Muscle of arm (tissue), 12 donors: Measurements from ENCODE around the gene ALG12. TPM values are rescaled to one million over a fixed set of nuclear protein-coding genes. Genes with fewer than 3 reads are reported as not detected.

Experiments used
- DNase-seq: peaks from one replicate; pipeline ENCODE4 v3.0.0-alpha.2; 2013
- polyA plus RNA-seq, 12 donors: library from polyadenylated mRNA; unstranded; fragments of 120-200 nt; gene quantifications; one replicate each; pipeline ENCODE4 v1.2.1, GENCODE V29; 2013; ENCODE audit not compliant: insufficient read length in 12 of 12

The ALG12 gene
- polyA plus RNA-seq, 12 donors, result 6.3 to 17.2 (median 12.1) TPM; not detected in 1

- no peak for DNase-seq
Observed at GRCh38 chr22:49914256-49914655, 4.0 kb downstream of the ALG12 start.

GRCh38 chr22:49913446-49913845 lies 4.8 kb downstream of the ALG12 start:
- DNase-seq, result no peak

GRCh38 chr22:49913026-49913425 lies 5.2 kb downstream of the ALG12 start:
- no peak for DNase-seq

GRCh38 chr22:49911881-49912625 lies 6.2 kb downstream of the ALG12 start:
- DNase-seq, result no peak

GRCh38 chr22:49910229-49911155 lies 7.7 kb downstream of the ALG12 start:
- no peak for DNase-seq

GRCh38 chr22:49909476-49910205 lies 8.6 kb downstream of the ALG12 start:
- no peak for DNase-seq

- DNase-seq, result no peak
Observed at GRCh38 chr22:49907807-49908206, 10.4 kb downstream of the ALG12 start.

GRCh38 chr22:49906799-49907290 lies 11.4 kb downstream of the ALG12 start:
- DNase-seq, result no peak

GRCh38 chr22:49906071-49906798 lies 12.0 kb downstream of the ALG12 start:
- no peak for DNase-seq

GRCh38 chr22:49905465-49905864 lies 12.8 kb downstream of the ALG12 start:
- no peak for DNase-seq

GRCh38 chr22:49904040-49904369 lies 14.2 kb downstream of the ALG12 start:
- no peak for DNase-seq

- no peak for DNase-seq
Observed at GRCh38 chr22:49903322-49904039, 14.8 kb downstream of the ALG12 start.

- DNase-seq, result no peak
Observed at GRCh38 chr22:49901457-49901856, 16.8 kb downstream of the ALG12 start.

- no peak for DNase-seq
Observed at GRCh38 chr22:49900441-49901230, 17.6 kb downstream of the ALG12 start.

- DNase-seq, result no peak
Observed at GRCh38 chr22:49899530-49899929, 18.7 kb downstream of the ALG12 start.

GRCh38 chr22:49897015-49897684 lies 21.1 kb downstream of the ALG12 start:
- no peak for DNase-seq

GRCh38 chr22:49896201-49896600 lies 22.0 kb downstream of the ALG12 start:
- DNase-seq, result no peak

GRCh38 chr22:49894322-49895054 lies 23.8 kb downstream of the ALG12 start:
- no peak for DNase-seq

- DNase-seq, result no peak
Observed at GRCh38 chr22:49893025-49893424, 25.2 kb downstream of the ALG12 start.
